ENCODE data around the gene TSTD1. TPM values are rescaled to one million over a fixed set of nuclear protein-coding genes. Genes with fewer than 3 reads are reported as not detected.
A peak's percentile ranks its signal among the peaks of the same experiment; 100 is the strongest.
"Not testable (repeated sequence)": the region's sequence is repeated elsewhere in the genome, so short reads cannot be mapped to it uniquely, and the experiment has no call there.

Gene TSTD1
- total and polyA plus RNA-seq, 2 donors (not counting 1 experiment from before 2014, with no cell fraction given): 0.24 to 0.66 TPM

DNA sequence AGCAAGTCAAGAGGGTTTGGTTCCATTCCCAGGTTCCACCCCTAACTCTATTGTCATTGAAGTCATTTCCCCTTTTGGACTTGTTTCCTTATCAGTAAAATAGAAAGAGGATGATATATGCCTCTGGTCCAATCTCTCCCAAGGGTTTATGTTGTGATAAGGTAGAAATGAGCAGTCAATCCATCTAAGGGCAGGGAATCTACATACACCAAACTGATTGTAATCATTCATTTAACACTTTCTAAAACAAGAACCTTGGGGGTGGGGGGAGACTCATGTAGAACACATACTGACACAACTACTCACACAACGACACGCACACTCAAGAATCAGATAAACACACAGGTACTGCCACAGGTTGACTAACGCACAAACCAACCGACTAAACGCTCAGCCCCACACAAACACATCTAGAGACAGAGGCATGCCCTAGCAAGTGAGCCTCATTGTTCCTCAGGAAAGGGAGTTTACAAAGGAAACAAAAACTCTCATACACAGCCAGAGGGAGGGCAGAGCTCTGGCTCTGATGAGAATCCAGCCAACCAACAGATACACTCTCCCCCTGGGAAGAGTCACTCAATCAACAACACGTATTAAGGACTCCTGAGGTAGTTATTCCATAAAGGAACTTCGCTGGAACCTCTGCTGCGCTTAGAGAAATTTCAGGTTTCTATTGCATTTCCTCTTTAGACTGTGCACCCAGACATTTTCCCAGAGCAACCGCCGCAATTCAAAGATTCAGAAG lies 18.8 kb downstream of the TSTD1 start:
- Histone ChIP-seq H2AFZ (ENCODE audit: low read length) (no peak overlapping the region), H3K27me3 (ENCODE audit: control insufficient read depth, insufficient read depth, low read length) (peaks cover 26% of the 10 kb centered on the region), H3K9ac (ENCODE audit: insufficient read depth, low read length) (no peak overlapping the region), H3K27ac (ENCODE audit: insufficient read depth, low read length) (no peak overlapping the region), H3K4me2 (ENCODE audit: extremely low read depth, insufficient read depth, low read length) (peak overlapping the region; percentile 66), H3K9me3 (ENCODE audit: control insufficient read depth, insufficient read depth, low read depth, low read length) (no peaks in the 10 kb centered on the region), H3K79me2 (ENCODE audit: control insufficient read depth, insufficient read depth, low read length) (no peaks in the 10 kb centered on the region), H4K20me1 (ENCODE audit: control insufficient read depth, extremely low read depth, insufficient read depth, low read length) (no peaks in the 10 kb centered on the region), H3K36me3 (ENCODE audit: control insufficient read depth, insufficient read depth, low read length) (no peaks in the 10 kb centered on the region), H3K4me3 (replicated peaks in 1 of 4; ENCODE audit: control extremely low read depth in 1 of 4, insufficient read depth in 1 of 4, low read depth in 3 of 4, low read length in 4 of 4) (peak overlapping the region in 3 of 4 experiments; percentile 27 to 59 (median 53)), H3K4me1 (ENCODE audit: control insufficient read depth, extremely low read depth, insufficient read depth, low read length) (peaks cover 6% of the 10 kb centered on the region)
- DNase-seq (ENCODE audit: low read depth in 2 of 2): no peak
- no peak for TF ChIP-seq CTCF (conservative IDR thresholded peaks at IDR 0.05 in 1 of 2, IDR thresholded peaks at IDR 0.05 in 1 of 2; ENCODE audit: low read depth in 1 of 2, low read length in 2 of 2)
- no peak for TF ChIP-seq EZH2 (IDR thresholded peaks at IDR 0.05; ENCODE audit: low read length, missing control alignments)

DNA sequence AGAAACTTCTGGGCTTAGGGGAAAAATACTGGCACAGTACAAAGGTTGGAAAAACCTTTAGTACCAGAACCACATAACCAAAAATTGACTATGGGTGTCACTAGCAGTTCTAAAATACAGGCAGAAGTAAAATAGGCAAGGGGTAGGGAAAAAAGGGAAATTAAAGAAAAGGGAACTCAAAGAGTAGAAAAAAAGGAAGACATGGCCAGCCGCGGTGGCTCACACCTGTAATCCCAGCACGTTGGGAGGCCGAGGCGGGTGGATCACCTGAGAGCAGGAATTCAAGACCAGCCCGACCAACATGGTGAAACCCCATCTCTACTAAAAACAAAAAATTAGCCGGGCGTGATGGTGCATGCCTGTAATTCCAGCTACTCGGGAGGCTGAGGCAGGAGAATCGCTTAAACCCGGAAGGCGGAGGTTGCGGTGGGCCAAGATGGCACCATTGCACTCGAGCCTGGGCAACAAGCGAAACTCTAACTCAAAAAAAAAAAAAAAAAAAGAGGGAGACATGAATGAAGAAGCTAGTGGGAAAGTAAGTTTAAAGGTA lies 19.6 kb downstream of the TSTD1 start:
- not testable (repeated sequence) for H3K9ac ChIP-seq (ENCODE audit: insufficient read depth, low read length); H3K79me2 ChIP-seq (ENCODE audit: control insufficient read depth, insufficient read depth, low read length); H3K4me1 ChIP-seq (ENCODE audit: control insufficient read depth, extremely low read depth, insufficient read depth, low read length); H4K20me1 ChIP-seq (ENCODE audit: control insufficient read depth, extremely low read depth, insufficient read depth, low read length); H3K9me3 ChIP-seq (ENCODE audit: control insufficient read depth, insufficient read depth, low read depth, low read length); H3K36me3 ChIP-seq (ENCODE audit: control insufficient read depth, insufficient read depth, low read length); H2AFZ ChIP-seq (ENCODE audit: low read length); H3K27ac ChIP-seq (ENCODE audit: insufficient read depth, low read length); H3K4me2 ChIP-seq (ENCODE audit: extremely low read depth, insufficient read depth, low read length); H3K4me3 ChIP-seq (replicated peaks in 1 of 4; ENCODE audit: control extremely low read depth in 1 of 4, insufficient read depth in 1 of 4, low read depth in 3 of 4, low read length in 4 of 4); DNase-seq (ENCODE audit: low read depth in 2 of 2)
- H3K27me3 ChIP-seq (ENCODE audit: control insufficient read depth, insufficient read depth, low read length): peaks cover 26% of the 10 kb centered on the region

- no peak overlapping the region for H3K9ac ChIP-seq (ENCODE audit: insufficient read depth, low read length)
- H3K27me3 ChIP-seq (ENCODE audit: control insufficient read depth, insufficient read depth, low read length): peaks cover 26% of the 10 kb centered on the region
- TF ChIP-seq CTCF (conservative IDR thresholded peaks at IDR 0.05 in 1 of 2, IDR thresholded peaks at IDR 0.05 in 1 of 2; ENCODE audit: low read depth in 1 of 2, low read length in 2 of 2) (no peak), EZH2 (IDR thresholded peaks at IDR 0.05; ENCODE audit: low read length, missing control alignments) (no peak)
- H3K9me3 ChIP-seq (ENCODE audit: control insufficient read depth, insufficient read depth, low read depth, low read length): no peaks in the 10 kb centered on the region
- H3K4me1 ChIP-seq (ENCODE audit: control insufficient read depth, extremely low read depth, insufficient read depth, low read length): peaks cover 6% of the 10 kb centered on the region
- no peaks in the 10 kb centered on the region for H3K79me2 ChIP-seq (ENCODE audit: control insufficient read depth, insufficient read depth, low read length)
- no peak overlapping the region for H3K27ac ChIP-seq (ENCODE audit: insufficient read depth, low read length)
- H4K20me1 ChIP-seq (ENCODE audit: control insufficient read depth, extremely low read depth, insufficient read depth, low read length): no peaks in the 10 kb centered on the region
- no peak for DNase-seq (ENCODE audit: low read depth in 2 of 2)
- H3K4me2 ChIP-seq (ENCODE audit: extremely low read depth, insufficient read depth, low read length): no peak overlapping the region
- H3K36me3 ChIP-seq (ENCODE audit: control insufficient read depth, insufficient read depth, low read length): no peaks in the 10 kb centered on the region
- no peak overlapping the region for H2AFZ ChIP-seq (ENCODE audit: low read length)
- H3K4me3 ChIP-seq (replicated peaks in 1 of 4; ENCODE audit: control extremely low read depth in 1 of 4, insufficient read depth in 1 of 4, low read depth in 3 of 4, low read length in 4 of 4): no peak overlapping the region
Measured at GRCh38 chr1:161018631-161018930, 20.2 kb downstream of the TSTD1 start.
